Endothelial cell of umbilical vein (primary cell): Measurements from ENCODE around the gene IL1R2. TPM values are rescaled to one million over a fixed set of nuclear protein-coding genes. Genes with fewer than 3 reads are reported as not detected.

ENCODE experiments used
- BruUV-seq: library from RNA; stranded (reverse); fragments of 400-500 nt; replicated peaks from 2 replicates; lab custom pipeline; 2021; lab: Mats Ljungman, UMichigan
- CTCF ChIA-PET: fragments of 300-600, 350-600 bp; sonication (Branson Sonifier 250); formaldehyde crosslinking; loops from one replicate; lab custom pipeline; 2021; ENCODE audit warnings: antibody characterized with exemption, inconsistent platforms; lab: Charles Lee
- POLR2A ChIA-PET: fragments of 300-600, 350-600 bp; sonication (Branson Sonifier 250); formaldehyde crosslinking; loops from one replicate; lab custom pipeline; 2021; ENCODE audit warnings: antibody characterized with exemption, inconsistent platforms; lab: Charles Lee
- DNase-seq: peaks from one replicate; pipeline ENCODE4 v3.0.0-alpha.2; 2011; ENCODE audit warnings: low read depth, low spot score
- FAIRE-seq: peaks from 2 replicates; lab custom pipeline; 2011; peaks lifted over from hg19 to GRCh38; lab: Jason Lieb, UNC
- H2AFZ ChIP-seq: 2 replicates; pipeline ENCODE4 v1.6.0; 2012; ENCODE audit warnings: low read depth, low read length, control low read depth, inconsistent platforms
- H3K27ac ChIP-seq: 2 replicates; pipeline ENCODE4 v1.5.1; 2011; ENCODE audit warnings: low read depth, mild to moderate bottlenecking, control low read depth, low read length, moderate library complexity; ENCODE audit not compliant: insufficient read depth
- H3K27me3 ChIP-seq, 2 experiments: 2 replicates each; pipeline versions ENCODE4 v1.6.0 to v1.6.1; 2011; ENCODE audit warnings: low read length in 2 of 2, mixed read lengths in 1 of 2; ENCODE audit not compliant: control insufficient read depth in 2 of 2, insufficient read depth in 2 of 2
- H3K36me3 ChIP-seq, 2 experiments: 2 replicates in 1 of 2; 3 replicates in 1 of 2; pipeline ENCODE4 v1.5.1; 2011; ENCODE audit warnings: low read length in 2 of 2, mild to moderate bottlenecking in 1 of 2, moderate library complexity in 1 of 2; ENCODE audit not compliant: control insufficient read depth in 2 of 2, insufficient read depth in 2 of 2; ENCODE audit errors: extremely low read depth in 1 of 2
- H3K4me1 ChIP-seq: 3 replicates; pipeline ENCODE4 v1.5.1; 2011; ENCODE audit warnings: mild to moderate bottlenecking, low read length; ENCODE audit not compliant: control insufficient read depth, insufficient read depth; ENCODE audit errors: extremely low read depth
- H3K4me2 ChIP-seq: 2 replicates; pipeline ENCODE4 v1.6.1; 2011; ENCODE audit warnings: low read length, control low read depth, mixed read lengths; ENCODE audit not compliant: insufficient read depth
- H3K4me3 ChIP-seq, 3 experiments: fragments of 200-600 bp in 1 of 3; sonication (generic), shearing (Covaris generic) in 1 of 3; replicated peaks in 1 of 3; 2 replicates each; pipeline ENCODE4 v1.5.1; 2011 to 2016; ENCODE audit warnings: control low read depth in 3 of 3, low read length in 3 of 3, mild to moderate bottlenecking in 2 of 3, inconsistent platforms in 1 of 3, low read depth in 1 of 3, moderate library complexity in 1 of 3; ENCODE audit not compliant: insufficient read depth in 1 of 3
- H3K79me2 ChIP-seq: 2 replicates; pipeline ENCODE4 v1.6.0; 2012; ENCODE audit warnings: low read length, inconsistent platforms; ENCODE audit not compliant: control insufficient read depth, insufficient read depth
- H3K9ac ChIP-seq: replicated peaks from 2 replicates; pipeline ENCODE3; 2011; ENCODE audit warnings: low read length, control low read depth; ENCODE audit not compliant: insufficient read depth; ENCODE audit errors: extremely low read depth
- H3K9me1 ChIP-seq: replicated peaks from 3 replicates; pipeline ENCODE4 v1.6.0; 2011; ENCODE audit warnings: mild to moderate bottlenecking, low read length; ENCODE audit not compliant: control insufficient read depth, insufficient read depth; ENCODE audit errors: extremely low read depth
- H3K9me3 ChIP-seq: replicated peaks from 2 replicates; pipeline ENCODE4 v1.5.1; 2012; ENCODE audit warnings: low read length, inconsistent platforms; ENCODE audit not compliant: control insufficient read depth, insufficient read depth
- H4K20me1 ChIP-seq: replicated peaks from 2 replicates; pipeline ENCODE3; 2011; ENCODE audit warnings: mild to moderate bottlenecking, low read length; ENCODE audit not compliant: control insufficient read depth, insufficient read depth; ENCODE audit errors: extremely low read depth
- EZH2 ChIP-seq: IDR thresholded peaks from 2 replicates; pipeline ENCODE4 v1.6.1; 2012; ENCODE audit warnings: borderline replicate concordance, low read depth, mild to moderate bottlenecking, moderate library complexity, low read length, inconsistent platforms; ENCODE audit not compliant: severe bottlenecking
- FOS ChIP-seq: IDR thresholded peaks from 2 replicates; pipeline ENCODE4 v1.6.1; 2011; ENCODE audit warnings: mild to moderate bottlenecking, low read length, moderate library complexity, borderline replicate concordance; ENCODE audit not compliant: insufficient read depth
- GATA2 ChIP-seq: IDR thresholded peaks from 2 replicates; pipeline ENCODE4 v1.7.0; 2011; ENCODE audit warnings: low read depth, mild to moderate bottlenecking, moderate library complexity, mixed read lengths, low read length; ENCODE audit not compliant: insufficient read length, insufficient read depth
- JUN ChIP-seq: IDR thresholded peaks from 2 replicates; pipeline ENCODE4 v1.6.1; 2011; ENCODE audit warnings: borderline replicate concordance, low read depth; ENCODE audit not compliant: insufficient read length, insufficient read depth
- MYC ChIP-seq: IDR thresholded peaks from one replicate; pipeline ENCODE4 v1.6.1; 2011; ENCODE audit warnings: mild to moderate bottlenecking, low read depth, low read length
- POLR2A ChIP-seq: IDR thresholded peaks from 2 replicates; pipeline ENCODE4 v1.6.1; 2012; ENCODE audit warnings: low read depth, mild to moderate bottlenecking, control low read depth, low read length
- POLR2AphosphoS5 ChIP-seq: IDR thresholded peaks from 2 replicates; pipeline ENCODE4 v1.6.1; 2012; ENCODE audit warnings: low read depth, mild to moderate bottlenecking, control low read depth, low read length, moderate library complexity; ENCODE audit not compliant: insufficient read depth
- dilution Hi-C: fragments of 300-500 bp; cut with MboI; formaldehyde crosslinking; loops from one replicate; pipeline ENCODE4 v1.15.0; 2019; ENCODE audit warnings: low sequenced_read_pairs; ENCODE audit not compliant: extremely low pct_ligation_motif_present
- intact Hi-C: fragments of 100-400 bp; cut with micrococcal nuclease; formaldehyde crosslinking; loops from one replicate; pipeline ENCODE4 v1.10.0; 2022
- polyA plus RNA-seq, 4 experiments: library from polyadenylated mRNA; depleted of rRNA in 3 of 4; stranded (reverse) in 3 of 4; unstranded in 1 of 4; fragments of >200 nt; gene quantifications; 2 replicates each; pipeline versions ENCODE4 v1.2.1 to v1.2.3, GENCODE V29; 2011 to 2012; ENCODE audit warnings: missing spikeins in 1 of 4
- total RNA-seq: library from RNA; stranded (reverse); gene quantifications from 2 replicates; pipeline ENCODE4 v1.2.3, GENCODE V29; 2021
- TF ChIP-seq, protein P1 (sequence below), 2 donors: IDR thresholded peaks; 1 replicate in 1 of 2; 2 replicates in 1 of 2; pipeline ENCODE4 v1.5.1; 2011; ENCODE audit warnings: low read length in 2 of 2, mild to moderate bottlenecking in 2 of 2, moderate library complexity in 2 of 2, control low read depth in 1 of 2, inconsistent platforms in 1 of 2, low read depth in 1 of 2; ENCODE audit not compliant: insufficient read depth in 1 of 2; ENCODE audit errors: extremely low read depth in 1 of 2
- TF ChIP-seq, protein P2 (sequence below): IDR thresholded peaks from 2 replicates; pipeline ENCODE4 v1.6.1; 2011; ENCODE audit not compliant: insufficient read depth, insufficient read length

The IL1R2 gene
- total and polyA plus RNA-seq, 2 donors (not counting 3 experiments of a cell fraction or from before 2014, with no cell fraction given), result not detected

DNA sequence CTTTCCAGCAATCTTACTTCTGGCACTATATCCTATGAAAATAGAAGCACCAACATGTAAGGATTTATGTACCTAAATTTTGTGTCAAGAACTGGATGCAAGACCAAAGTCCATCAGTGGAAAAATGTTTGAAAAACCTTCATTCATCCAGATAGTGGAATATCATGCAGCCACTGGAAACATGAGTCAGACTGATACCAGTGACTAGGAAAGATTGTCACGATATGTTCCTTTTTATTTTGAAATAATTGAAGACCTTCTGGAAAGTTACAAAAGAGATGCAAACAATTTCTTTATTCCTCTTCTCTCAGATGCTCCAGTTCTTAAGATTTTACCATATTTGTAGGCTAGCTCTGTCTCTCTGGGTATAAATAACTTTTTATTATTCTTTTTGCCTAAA, 40.5 kb upstream of the IL1R2 start:
- intact Hi-C loops (no loop called here), dilution Hi-C loops (no loop called here)
- Histone ChIP-seq H3K4me1 (no peaks in the 10 kb centered on the region), H3K9ac (no peak overlapping the region), H3K79me2 (no peaks in the 10 kb centered on the region), H4K20me1 (no peaks in the 10 kb centered on the region), H3K9me3 (no peaks in the 10 kb centered on the region), H3K4me2 (no peak overlapping the region), H3K36me3 (no peaks in the 10 kb centered on the region), H2AFZ (no peak overlapping the region), H3K9me1 (no peaks in the 10 kb centered on the region), H3K27me3 (peaks cover 0 to 8% of the 10 kb centered on the region in 2 experiments), H3K4me3 (no peak overlapping the region), H3K27ac (no peak overlapping the region)
- no TSS peak for BruUV-seq
- DNase-seq (no peak), FAIRE-seq (no peak)
- ChIA-PET POLR2A (no interaction called here), CTCF (no interaction called here)
- TF ChIP-seq POLR2A (no peak), EZH2 (no peak), MYC (no peak), FOS (no peak), POLR2AphosphoS5 (no peak), GATA2 (no peak), JUN (no peak)
- TF ChIP-seq, protein P1, sequence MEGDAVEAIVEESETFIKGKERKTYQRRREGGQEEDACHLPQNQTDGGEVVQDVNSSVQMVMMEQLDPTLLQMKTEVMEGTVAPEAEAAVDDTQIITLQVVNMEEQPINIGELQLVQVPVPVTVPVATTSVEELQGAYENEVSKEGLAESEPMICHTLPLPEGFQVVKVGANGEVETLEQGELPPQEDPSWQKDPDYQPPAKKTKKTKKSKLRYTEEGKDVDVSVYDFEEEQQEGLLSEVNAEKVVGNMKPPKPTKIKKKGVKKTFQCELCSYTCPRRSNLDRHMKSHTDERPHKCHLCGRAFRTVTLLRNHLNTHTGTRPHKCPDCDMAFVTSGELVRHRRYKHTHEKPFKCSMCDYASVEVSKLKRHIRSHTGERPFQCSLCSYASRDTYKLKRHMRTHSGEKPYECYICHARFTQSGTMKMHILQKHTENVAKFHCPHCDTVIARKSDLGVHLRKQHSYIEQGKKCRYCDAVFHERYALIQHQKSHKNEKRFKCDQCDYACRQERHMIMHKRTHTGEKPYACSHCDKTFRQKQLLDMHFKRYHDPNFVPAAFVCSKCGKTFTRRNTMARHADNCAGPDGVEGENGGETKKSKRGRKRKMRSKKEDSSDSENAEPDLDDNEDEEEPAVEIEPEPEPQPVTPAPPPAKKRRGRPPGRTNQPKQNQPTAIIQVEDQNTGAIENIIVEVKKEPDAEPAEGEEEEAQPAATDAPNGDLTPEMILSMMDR (IDR thresholded peaks at IDR 0.05; ENCODE audit: extremely low read depth in 1 of 2, insufficient read depth in 1 of 2, low read depth in 1 of 2, low read length in 2 of 2), result no peak
- TF ChIP-seq, protein P2, sequence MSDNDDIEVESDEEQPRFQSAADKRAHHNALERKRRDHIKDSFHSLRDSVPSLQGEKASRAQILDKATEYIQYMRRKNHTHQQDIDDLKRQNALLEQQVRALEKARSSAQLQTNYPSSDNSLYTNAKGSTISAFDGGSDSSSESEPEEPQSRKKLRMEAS, result no peak
